GM13976 (cell line): ENCODE results near the gene KISS1.

ENCODE experiments used
- DNase-seq: peaks from one replicate; pipeline ENCODE4 v3.0.0; 2012; ENCODE audit warnings: low spot score
- CTCF ChIP-seq: IDR thresholded peaks from 2 replicates; pipeline ENCODE4 v1.5.1; 2012; ENCODE audit warnings: borderline replicate concordance, mild to moderate bottlenecking; ENCODE audit not compliant: insufficient read depth; ENCODE audit errors: extremely low read depth, missing control alignments, control extremely low read depth
- in situ Hi-C: fragments of 300-500 bp; cut with MboI; formaldehyde crosslinking; loops from one replicate; pipeline ENCODE4 v1.12.0; 2022; ENCODE audit warnings: low sequenced_read_pairs, mixed read lengths, inconsistent platforms; ENCODE audit not compliant: unreplicated experiment

KISS1 gene

GRCh38 chr1:204152310-204153044 lies 43.8 kb downstream of the KISS1 start:
- no peak for TF ChIP-seq CTCF
- in situ Hi-C loops: no loop called here
- DNase-seq: no peak

DNA sequence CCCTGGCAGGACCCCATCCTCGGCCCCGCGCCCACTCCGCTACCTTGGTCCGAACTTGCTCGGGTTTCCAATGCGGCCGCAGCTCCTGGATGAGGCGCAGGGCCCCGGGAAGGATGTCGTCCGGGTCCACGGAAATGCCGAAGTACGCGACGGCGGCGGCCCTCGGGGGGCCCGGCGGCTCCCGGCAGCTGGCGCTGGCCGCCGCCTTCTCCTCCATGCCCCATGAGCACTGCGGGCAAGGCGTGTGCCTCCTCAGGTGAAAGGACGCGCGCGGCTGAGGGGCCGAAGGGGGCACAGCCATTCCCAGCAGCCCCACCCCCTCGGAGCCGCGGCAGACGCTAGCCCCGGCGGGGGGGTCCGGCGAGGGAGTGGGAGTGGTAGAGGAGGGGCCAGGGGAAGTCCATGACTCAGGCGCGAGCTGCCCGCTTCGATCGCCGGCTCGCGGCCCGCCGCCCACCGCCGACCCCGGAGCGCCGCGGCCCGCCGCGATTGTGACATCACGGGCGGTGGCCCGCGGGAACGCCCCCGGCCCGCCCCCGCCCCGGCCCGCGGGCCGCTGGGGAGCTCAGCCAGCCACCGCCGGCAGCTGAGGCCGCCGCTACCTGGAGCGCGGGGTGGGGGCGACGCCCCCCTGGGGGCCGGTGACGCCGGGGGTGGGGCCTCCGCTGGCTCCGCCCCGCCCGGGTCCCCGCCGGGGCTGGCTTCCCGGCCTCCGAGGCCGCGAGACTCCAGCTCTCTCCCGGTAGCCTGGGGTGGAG lies 44.6 kb downstream of the KISS1 start, which contains the start of gene ETNK2:
Gene ETNK2 (minus strand): TSS at position 493 of the 758 bp plus-strand sequence. CDS start 192 bp downstream, at position 301.
- peak; percentile 73 for DNase-seq
- in situ Hi-C loops: no loop called here
- TF ChIP-seq CTCF: no peak

GRCh38 chr1:204150702-204151551 lies 45.4 kb downstream of the KISS1 start:
- in situ Hi-C loops: no loop called here
- no peak for DNase-seq
- TF ChIP-seq CTCF: no peak

DNA sequence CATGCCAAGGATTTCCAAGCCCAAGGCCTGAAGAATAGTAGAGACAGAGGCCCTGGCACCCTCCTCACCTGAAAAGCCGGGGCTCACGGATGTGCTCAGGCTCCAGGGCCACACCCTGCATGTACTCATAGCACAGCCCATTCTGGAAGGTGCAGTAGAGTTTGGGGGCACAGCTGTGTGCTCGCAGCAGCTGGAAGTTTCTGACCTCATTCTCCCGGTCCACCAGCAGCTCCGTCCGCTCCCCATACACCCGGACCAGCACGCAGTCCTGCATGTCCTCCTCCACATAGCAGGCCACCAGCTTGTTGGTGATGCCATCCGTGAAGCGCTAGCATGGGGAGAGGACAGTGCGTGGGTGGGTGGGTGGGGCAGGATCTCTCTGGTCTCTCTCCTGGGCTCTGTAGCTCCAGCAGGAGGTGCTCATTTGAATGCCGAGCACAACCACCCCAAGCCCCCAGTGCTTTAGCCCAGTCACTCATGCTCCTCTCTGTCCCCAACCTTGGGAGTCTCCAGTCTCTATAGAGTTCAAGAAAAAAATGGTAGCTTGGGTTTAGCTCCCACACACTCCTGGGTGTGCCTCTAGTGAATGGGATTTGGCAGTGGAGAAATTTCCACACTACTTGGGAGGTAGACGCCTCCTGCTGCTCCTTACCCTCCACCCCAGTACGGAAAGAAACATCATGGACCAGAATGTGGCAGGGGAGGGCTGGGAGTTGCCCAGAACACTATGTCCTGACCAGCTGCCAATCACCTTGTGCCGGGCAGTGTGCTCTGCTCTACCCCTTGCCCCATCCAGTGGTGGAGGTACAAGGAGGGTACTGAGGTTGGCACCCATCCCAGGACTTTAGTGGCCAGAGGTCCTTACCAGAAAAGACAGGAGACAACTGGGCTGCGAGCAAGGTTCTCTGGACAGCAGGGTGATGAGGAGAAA lies 46.4 kb downstream of the KISS1 start:
- TF ChIP-seq CTCF: no peak
- no peak for DNase-seq
- in situ Hi-C loops: no loop called here

DNA sequence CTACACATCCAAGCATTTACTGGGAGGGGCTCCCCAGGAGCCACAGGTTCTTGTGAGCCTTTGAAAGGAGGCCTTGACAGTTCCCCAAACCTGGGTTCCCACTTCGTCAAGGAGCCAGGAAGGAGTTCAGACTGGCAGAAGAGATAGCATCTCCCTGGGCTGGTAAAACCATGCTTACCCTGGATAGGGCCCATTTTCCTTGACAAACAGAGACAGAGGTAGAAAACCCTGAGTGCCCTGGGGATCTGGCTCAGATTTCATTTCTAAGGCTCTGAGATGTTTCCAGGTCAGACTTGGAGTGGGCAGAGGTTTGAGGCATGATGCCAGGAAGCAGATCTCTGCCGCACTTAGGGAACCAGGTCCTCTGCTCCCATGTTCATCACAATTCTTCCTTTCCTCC lies 47.2 kb downstream of the KISS1 start:
- no peak for TF ChIP-seq CTCF
- no peak for DNase-seq
- in situ Hi-C loops: no loop called here
